HepG2 (cell line): Measurements from ENCODE around the gene SAP130. TPM values are rescaled to one million over a fixed set of nuclear protein-coding genes. Genes with fewer than 3 reads are reported as not detected.

Experiments
- ARNT2 ChIP-seq: sonication (generic); formaldehyde crosslinking; IDR thresholded peaks from 2 replicates; pipeline ENCODE4 v1.8.0; 2022; ENCODE audit warnings: mild to moderate bottlenecking, low read depth, missing genetic modification reagents, moderate library complexity
- ARNTL ChIP-seq: sonication (generic); formaldehyde crosslinking; IDR thresholded peaks from 2 replicates; pipeline ENCODE4 v1.4.0; 2020; ENCODE audit warnings: mild to moderate bottlenecking, missing genetic modification reagents
- BATF2 ChIP-seq: sonication (generic); formaldehyde crosslinking; IDR thresholded peaks from 2 replicates; pipeline ENCODE4 v1.8.0; 2022; ENCODE audit warnings: mild to moderate bottlenecking, missing genetic modification reagents, moderate library complexity
- ERF ChIP-seq: IDR thresholded peaks from 2 replicates; pipeline ENCODE4 v1.6.1; 2018; ENCODE audit warnings: missing biosample characterization, missing genetic modification reagents
- FOXO4 ChIP-seq: sonication (generic); formaldehyde crosslinking; conservative IDR thresholded peaks from 2 replicates; pipeline ENCODE4 v1.8.1; 2023; ENCODE audit warnings: missing genetic modification reagents
- JARID2 ChIP-seq: sonication (generic); formaldehyde crosslinking; IDR thresholded peaks from 2 replicates; pipeline ENCODE4 v1.8.1; 2023; ENCODE audit warnings: missing genetic modification reagents, inconsistent platforms; ENCODE audit not compliant: insufficient replicate concordance
- KDM5A ChIP-seq: fragments of 200-600 bp; sonication (generic); IDR thresholded peaks from 2 replicates; pipeline ENCODE4 v1.7.0; 2018; ENCODE audit warnings: antibody characterized with exemption, mild to moderate bottlenecking, low read length, borderline replicate concordance
- PAX8 ChIP-seq: sonication (generic); formaldehyde crosslinking; IDR thresholded peaks from 2 replicates; pipeline ENCODE4 v1.8.0; 2022; ENCODE audit warnings: mild to moderate bottlenecking, missing genetic modification reagents, borderline replicate concordance
- PITX1 ChIP-seq: sonication (generic); formaldehyde crosslinking; IDR thresholded peaks from 2 replicates; pipeline ENCODE4 v1.5.1; 2020; ENCODE audit warnings: mild to moderate bottlenecking, missing genetic modification reagents
- SNAPC2 ChIP-seq: sonication (generic); formaldehyde crosslinking; IDR thresholded peaks from 2 replicates; pipeline ENCODE4 v1.8.1; 2022; ENCODE audit warnings: mild to moderate bottlenecking, missing genetic modification reagents
- TAF15 ChIP-seq: fragments of 200-400 bp; formaldehyde crosslinking; IDR thresholded peaks from one replicate; pipeline ENCODE4 v1.6.1; 2018; ENCODE audit warnings: mild to moderate bottlenecking, low read depth, low read length; ENCODE audit not compliant: poor library complexity, severe bottlenecking
- TP53 ChIP-seq: sonication (generic); formaldehyde crosslinking; conservative IDR thresholded peaks from 2 replicates; pipeline ENCODE4 v1.4.0; 2020; ENCODE audit warnings: missing genetic modification reagents
- ZBED4 ChIP-seq: sonication (generic); formaldehyde crosslinking; IDR thresholded peaks from 2 replicates; pipeline ENCODE4 v1.4.0; 2020; ENCODE audit warnings: missing genetic modification reagents, borderline replicate concordance
- ZBTB39 ChIP-seq: sonication (generic); formaldehyde crosslinking; IDR thresholded peaks from 2 replicates; pipeline ENCODE4 v1.5.0; 2020; ENCODE audit warnings: missing genetic modification reagents
- ZFP36L2 ChIP-seq: sonication (generic); formaldehyde crosslinking; IDR thresholded peaks from 2 replicates; pipeline ENCODE4 v1.4.0; 2020; ENCODE audit warnings: missing genetic modification reagents
- ZFP82 ChIP-seq: sonication (generic); formaldehyde crosslinking; IDR thresholded peaks from 2 replicates; pipeline ENCODE4 v1.5.1; 2020; ENCODE audit warnings: mild to moderate bottlenecking, missing genetic modification reagents, borderline replicate concordance
- ZNF224 ChIP-seq: sonication (generic); formaldehyde crosslinking; IDR thresholded peaks from 2 replicates; pipeline ENCODE4 v1.5.0; 2020; ENCODE audit warnings: mild to moderate bottlenecking, missing genetic modification reagents
- ZNF484 ChIP-seq: sonication (generic); formaldehyde crosslinking; IDR thresholded peaks from 2 replicates; pipeline ENCODE4 v1.5.1; 2020; ENCODE audit warnings: mild to moderate bottlenecking, low read depth, missing genetic modification reagents, borderline replicate concordance
- ZNF607 ChIP-seq: sonication (generic); formaldehyde crosslinking; IDR thresholded peaks from 2 replicates; pipeline ENCODE4 v1.5.1; 2020; ENCODE audit warnings: missing genetic modification reagents, mild to moderate bottlenecking, borderline replicate concordance
- ZNF746 ChIP-seq: sonication (generic); formaldehyde crosslinking; IDR thresholded peaks from 2 replicates; pipeline ENCODE4 v1.8.0; 2022; ENCODE audit warnings: mild to moderate bottlenecking, missing genetic modification reagents
- polyA plus RNA-seq, 8 experiments: library from polyadenylated mRNA; depleted of rRNA in 3 of 8; stranded (reverse) in 7 of 8; unstranded in 1 of 8; fragments of >200 nt; fragmentation: Illumina TruSeq in 4 of 8; extraction: Trizol in 4 of 8; gene quantifications; 2 replicates each; pipeline versions ENCODE4 v1.2.1 to v1.2.3, GENCODE V29; 2011 to 2016; ENCODE audit warnings: low read depth in 4 of 8, missing spikeins in 1 of 8, mixed read lengths in 1 of 8; ENCODE audit not compliant: insufficient read depth in 1 of 8
- total RNA-seq, 5 experiments: library from RNA; depleted of rRNA; stranded (reverse); fragments of >200 nt; fragmentation: Illumina TruSeq; extraction: Trizol; gene quantifications; 2 replicates each; pipeline ENCODE4 v1.2.3, GENCODE V29; 2016; ENCODE audit warnings: low read depth in 1 of 5

SAP130 gene
- total and polyA plus RNA-seq, 2 of the 13 experiments (the other 11 are each of a cell fraction or from before 2014, with no cell fraction given), result 11.1 to 18.6 TPM

GRCh38 chr2:128027801-128028667 is at the start of gene SAP130 (continued):
- TF ChIP-seq ZBED4 (CRISPR knock-in tag), result peak; percentile 73; the same call in 1 of the 2 replicates
- peak; percentile 66; the same call in 1 of the 2 replicates for TF ChIP-seq KDM5A
- 0 out of 2 replicates have a peak, but pooled peaks have one; percentile 51 for TF ChIP-seq SNAPC2
- TF ChIP-seq TP53, result no peak
- TF ChIP-seq ERF (CRISPR knock-in tag), result peak; percentile 23; the same call in 1 of the 2 replicates
- TF ChIP-seq ZBTB39 (CRISPR knock-in tag), result peak; percentile 44; the same call in 1 of the 2 replicates
- peak; percentile 55; the same call in 1 of the 2 replicates for TF ChIP-seq ARNTL (CRISPR knock-in tag)
- TF ChIP-seq TAF15, result no peak
- peak; percentile 64; the same call in 1 of the 2 replicates for TF ChIP-seq ZNF224
- peak; percentile 85; the same call in 1 of the 2 replicates for TF ChIP-seq ZNF484 (CRISPR knock-in tag)
- TF ChIP-seq BATF2 (CRISPR knock-in tag), result no peak; the same call in 1 of the 2 replicates
- TF ChIP-seq PAX8 (CRISPR knock-in tag), result peak; percentile 87; the same call in 1 of the 2 replicates
- TF ChIP-seq JARID2 (CRISPR knock-in tag), result no peak
- TF ChIP-seq ZNF746 (CRISPR knock-in tag), result peak; percentile 87
- TF ChIP-seq ARNT2 (CRISPR knock-in tag), result peak; percentile 76
- TF ChIP-seq FOXO4 (CRISPR knock-in tag), result no peak
- peak; percentile 80; the same call in 1 of the 2 replicates for TF ChIP-seq ZFP82 (CRISPR knock-in tag)
- TF ChIP-seq ZFP36L2 (CRISPR knock-in tag), result 0 out of 2 replicates have a peak, but pooled peaks have one; percentile 11
- peak; percentile 72 for TF ChIP-seq ZNF607 (CRISPR knock-in tag)
- peak; percentile 38; the same call in 1 of the 2 replicates for TF ChIP-seq PITX1 (CRISPR knock-in tag)
